GM12891 (cell line): ENCODE measurements around the gene GOLGA6L26.
"Not testable (repeated sequence)": the region's sequence is repeated elsewhere in the genome, so short reads cannot be mapped to it uniquely, and the experiment has no call there.

Experiments
- POLR2A ChIP-seq: IDR thresholded peaks from 2 replicates; pipeline ENCODE4 v1.6.1; 2011; ENCODE audit warnings: low read depth, low read length, control low read depth
- POLR2AphosphoS5 ChIP-seq: IDR thresholded peaks from 2 replicates; pipeline ENCODE4 v1.6.1; 2011; ENCODE audit warnings: low read depth, low read length, control low read depth
- SPI1 ChIP-seq: IDR thresholded peaks from 2 replicates; pipeline ENCODE4 v1.6.1; 2011; ENCODE audit warnings: low read depth, low read length, control low read depth
- TAF1 ChIP-seq: IDR thresholded peaks from 2 replicates; pipeline ENCODE4 v1.6.1; 2011; ENCODE audit warnings: low read depth, low read length, control low read depth

DNA sequence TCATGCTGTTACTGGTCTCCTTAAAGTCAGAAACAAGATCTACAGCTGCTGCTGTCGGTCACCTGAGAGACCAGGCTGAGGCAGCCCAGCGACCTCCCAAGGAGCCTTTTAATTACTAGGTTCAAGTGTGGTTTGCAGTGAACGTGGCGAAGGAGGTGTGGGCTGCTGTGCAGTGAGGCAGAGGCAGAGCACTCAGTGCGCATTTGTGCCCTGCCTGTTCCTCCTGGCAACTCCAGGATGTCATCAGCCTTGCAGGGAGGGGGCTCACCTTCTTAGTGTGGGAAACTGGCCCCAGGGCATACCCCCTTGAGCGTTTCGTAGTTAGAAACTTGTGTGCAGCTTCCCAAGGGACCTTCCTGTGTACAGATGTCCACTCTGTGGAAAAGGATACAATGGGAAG, 47.2 kb upstream of the GOLGA6L26 start:
- not testable (repeated sequence) for TF ChIP-seq POLR2AphosphoS5, POLR2A, SPI1, TAF1
